Fibroblast of lung (primary cell): ENCODE measurements around the gene ARHGEF4.

Source experiments
- EZH2 ChIP-seq: IDR thresholded peaks from 2 replicates; pipeline ENCODE4 v1.5.1; 2012; ENCODE audit warnings: low read length, control low read depth, mild to moderate bottlenecking; ENCODE audit errors: missing control alignments
- TF ChIP-seq, protein P1 (sequence below), 2 donors: IDR thresholded peaks in 1 of 2; conservative IDR thresholded peaks in 1 of 2; 1 replicate in 1 of 2; 2 replicates in 1 of 2; pipeline ENCODE4 v1.5.1; 2011 to 2012; ENCODE audit warnings: low read length in 2 of 2, control low read depth in 1 of 2, inconsistent platforms in 1 of 2, low read depth in 1 of 2, mild to moderate bottlenecking in 1 of 2

- TF ChIP-seq, protein P1, sequence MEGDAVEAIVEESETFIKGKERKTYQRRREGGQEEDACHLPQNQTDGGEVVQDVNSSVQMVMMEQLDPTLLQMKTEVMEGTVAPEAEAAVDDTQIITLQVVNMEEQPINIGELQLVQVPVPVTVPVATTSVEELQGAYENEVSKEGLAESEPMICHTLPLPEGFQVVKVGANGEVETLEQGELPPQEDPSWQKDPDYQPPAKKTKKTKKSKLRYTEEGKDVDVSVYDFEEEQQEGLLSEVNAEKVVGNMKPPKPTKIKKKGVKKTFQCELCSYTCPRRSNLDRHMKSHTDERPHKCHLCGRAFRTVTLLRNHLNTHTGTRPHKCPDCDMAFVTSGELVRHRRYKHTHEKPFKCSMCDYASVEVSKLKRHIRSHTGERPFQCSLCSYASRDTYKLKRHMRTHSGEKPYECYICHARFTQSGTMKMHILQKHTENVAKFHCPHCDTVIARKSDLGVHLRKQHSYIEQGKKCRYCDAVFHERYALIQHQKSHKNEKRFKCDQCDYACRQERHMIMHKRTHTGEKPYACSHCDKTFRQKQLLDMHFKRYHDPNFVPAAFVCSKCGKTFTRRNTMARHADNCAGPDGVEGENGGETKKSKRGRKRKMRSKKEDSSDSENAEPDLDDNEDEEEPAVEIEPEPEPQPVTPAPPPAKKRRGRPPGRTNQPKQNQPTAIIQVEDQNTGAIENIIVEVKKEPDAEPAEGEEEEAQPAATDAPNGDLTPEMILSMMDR (conservative IDR thresholded peaks at IDR 0.05 in 1 of 2, IDR thresholded peaks at IDR 0.05 in 1 of 2; ENCODE audit: low read depth in 1 of 2, low read length in 2 of 2): no peak
- no peak for TF ChIP-seq EZH2
Observed at GRCh38 chr2:130850788-130851623, 14.3 kb downstream of the ARHGEF4 start.
